ENCODE measurements around the gene SPEF1. TPM values are rescaled to one million over a fixed set of nuclear protein-coding genes. Genes with fewer than 3 reads are reported as not detected.

The SPEF1 gene
- total RNA-seq, 4 donors from 2014 or later: 0.19 TPM; not detected in 3

DNA sequence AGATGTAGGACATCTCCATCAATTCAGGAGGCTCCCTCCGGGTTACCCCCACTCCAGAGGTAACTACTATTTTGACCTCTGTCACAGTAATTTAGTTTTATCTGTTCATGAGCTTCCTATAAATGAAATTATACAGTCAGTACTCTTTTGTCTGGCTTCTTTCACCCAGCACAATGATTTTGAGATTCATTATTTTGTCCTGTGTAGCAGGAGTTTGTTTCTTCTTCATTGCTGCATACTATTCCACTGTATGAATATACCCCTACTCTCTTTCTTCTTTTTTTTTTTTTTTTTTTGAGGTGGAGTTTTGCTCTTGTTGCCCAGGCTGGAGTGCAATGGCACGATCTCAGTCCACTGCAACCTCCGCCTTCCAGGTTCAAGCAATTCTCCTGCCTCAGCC is 27.3 kb upstream of the SPEF1 start:
- intact Hi-C loops (cut with DNase I): no loop called here
- TF ChIP-seq POLR2A (IDR thresholded peaks at IDR 0.05): no peak
- TF ChIP-seq, protein P1, sequence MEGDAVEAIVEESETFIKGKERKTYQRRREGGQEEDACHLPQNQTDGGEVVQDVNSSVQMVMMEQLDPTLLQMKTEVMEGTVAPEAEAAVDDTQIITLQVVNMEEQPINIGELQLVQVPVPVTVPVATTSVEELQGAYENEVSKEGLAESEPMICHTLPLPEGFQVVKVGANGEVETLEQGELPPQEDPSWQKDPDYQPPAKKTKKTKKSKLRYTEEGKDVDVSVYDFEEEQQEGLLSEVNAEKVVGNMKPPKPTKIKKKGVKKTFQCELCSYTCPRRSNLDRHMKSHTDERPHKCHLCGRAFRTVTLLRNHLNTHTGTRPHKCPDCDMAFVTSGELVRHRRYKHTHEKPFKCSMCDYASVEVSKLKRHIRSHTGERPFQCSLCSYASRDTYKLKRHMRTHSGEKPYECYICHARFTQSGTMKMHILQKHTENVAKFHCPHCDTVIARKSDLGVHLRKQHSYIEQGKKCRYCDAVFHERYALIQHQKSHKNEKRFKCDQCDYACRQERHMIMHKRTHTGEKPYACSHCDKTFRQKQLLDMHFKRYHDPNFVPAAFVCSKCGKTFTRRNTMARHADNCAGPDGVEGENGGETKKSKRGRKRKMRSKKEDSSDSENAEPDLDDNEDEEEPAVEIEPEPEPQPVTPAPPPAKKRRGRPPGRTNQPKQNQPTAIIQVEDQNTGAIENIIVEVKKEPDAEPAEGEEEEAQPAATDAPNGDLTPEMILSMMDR (IDR thresholded peaks at IDR 0.05): no peak
- H3K27me3 ChIP-seq: no peaks in the 10 kb centered on the region
- WGBS, 2 donors: 80 to 89% methylated on average over 3 of the region's 3 CpGs
- no peaks in the 10 kb centered on the region for H3K9me3 ChIP-seq
- peak overlapping the region; percentile 82 to 97 (median 94) for H3K27ac ChIP-seq
- peak overlapping the region in 1 of 4 donors; percentile 53 for H3K4me3 ChIP-seq
- DNase-seq: no peak
- peaks cover 58 to 94% (median 78%) of the 10 kb centered on the region in 3 donors for H3K4me1 ChIP-seq
- H3K36me3 ChIP-seq: peaks cover 0 to 20% (median 13%) of the 10 kb centered on the region in 3 donors

DNA sequence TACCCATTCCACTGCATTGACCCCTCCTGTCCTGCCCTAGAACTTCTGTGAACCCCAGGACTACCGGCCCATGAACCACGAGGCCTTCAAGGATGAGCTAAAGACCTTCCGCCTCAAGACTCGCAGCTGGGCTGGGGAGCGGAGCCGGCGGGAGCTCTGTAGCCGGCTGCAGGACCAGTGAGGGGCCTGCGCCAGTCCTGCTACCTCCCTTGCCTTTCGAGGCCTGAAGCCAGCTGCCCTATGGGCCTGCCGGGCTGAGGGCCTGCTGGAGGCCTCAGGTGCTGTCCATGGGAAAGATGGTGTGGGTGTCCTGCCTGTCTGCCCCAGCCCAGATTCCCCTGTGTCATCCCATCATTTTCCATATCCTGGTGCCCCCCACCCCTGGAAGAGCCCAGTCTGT is 23.5 kb upstream of the SPEF1 start:
- no peak for DNase-seq
- Histone ChIP-seq H3K4me1 (peaks cover 48 to 90% (median 56%) of the 10 kb centered on the region in 3 donors), H3K9me3 (no peaks in the 10 kb centered on the region), H3K36me3 (peaks cover 9 to 53% (median 50%) of the 10 kb centered on the region in 3 donors), H3K4me3 (no peak overlapping the region), H3K27ac (peak overlapping the region; percentile 68 to 97 (median 94)), H3K27me3 (no peaks in the 10 kb centered on the region)
- WGBS, 2 donors: 82% methylated on average over 7 of the region's 11 CpGs; no CpG with 5 or more reads in 1 of the 2 donors
- TF ChIP-seq POLR2A (IDR thresholded peaks at IDR 0.05): no peak
- TF ChIP-seq, protein P1 (IDR thresholded peaks at IDR 0.05): no peak
- intact Hi-C loops (cut with DNase I): no loop called here

DNA sequence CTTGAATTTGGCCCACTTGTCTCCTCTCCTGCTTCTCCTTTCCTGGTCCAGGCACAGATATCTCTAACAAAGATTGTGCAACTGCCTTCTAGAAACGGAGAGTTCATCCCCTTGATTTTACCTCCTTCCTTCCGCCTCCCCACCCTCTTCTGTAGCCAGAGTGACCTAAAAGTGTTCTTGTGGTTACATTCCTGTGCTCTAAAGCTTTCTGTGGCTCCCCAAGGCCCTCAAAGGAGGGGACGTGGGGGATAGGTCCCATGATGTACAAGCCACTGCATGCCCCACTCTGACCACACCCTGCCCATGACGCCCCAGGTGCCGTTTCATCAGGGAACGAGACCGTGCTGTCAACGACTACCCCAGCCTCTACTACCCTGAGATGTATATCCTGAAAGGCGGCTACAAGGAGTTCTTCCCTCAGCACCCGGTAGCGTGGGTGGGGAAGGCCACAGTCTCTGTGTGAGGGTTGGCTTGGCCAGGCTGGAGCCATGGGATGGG is 23.1 kb upstream of the SPEF1 start:
- Histone ChIP-seq H3K27me3 (no peaks in the 10 kb centered on the region), H3K36me3 (peaks cover 9 to 54% (median 50%) of the 10 kb centered on the region in 3 donors), H3K27ac (peak overlapping the region; percentile 68 to 97 (median 94)), H3K9me3 (no peaks in the 10 kb centered on the region), H3K4me1 (peaks cover 52 to 93% (median 58%) of the 10 kb centered on the region in 3 donors), H3K4me3 (no peak overlapping the region)
- 38 to 61% methylated on average over 2 to 3 of the region's 11 CpGs for WGBS, 2 donors
- TF ChIP-seq POLR2A (IDR thresholded peaks at IDR 0.05): no peak
- TF ChIP-seq, protein P1 (IDR thresholded peaks at IDR 0.05): no peak
- DNase-seq: no peak
- intact Hi-C loops (cut with DNase I): no loop called here

DNA sequence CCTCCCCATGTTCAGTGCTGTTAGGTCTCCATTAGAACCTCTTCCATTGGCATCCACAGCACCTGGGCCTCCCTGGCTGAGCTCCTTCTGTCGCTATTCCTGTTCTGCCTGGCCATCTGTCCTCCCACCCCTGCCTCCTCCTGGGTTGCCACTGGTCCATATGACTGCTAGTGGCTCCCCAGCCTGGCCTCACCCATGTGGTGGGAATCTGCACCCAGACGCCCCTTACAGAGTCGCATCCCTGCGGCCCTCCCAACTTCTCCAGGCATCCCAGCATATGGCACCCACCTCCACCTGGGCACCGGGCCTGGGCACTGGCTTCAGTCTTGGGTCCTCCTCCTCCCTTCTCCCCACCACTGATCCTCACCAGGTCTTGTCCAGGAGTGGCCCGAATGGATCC is 22.6 kb upstream of the SPEF1 start:
- 73 to 84% methylated on average over 6 of the region's 6 CpGs for WGBS, 2 donors
- intact Hi-C loops (cut with DNase I): no loop called here
- peaks cover 52 to 94% (median 63%) of the 10 kb centered on the region in 3 donors for H3K4me1 ChIP-seq
- H3K4me3 ChIP-seq: no peak overlapping the region
- H3K9me3 ChIP-seq: no peaks in the 10 kb centered on the region
- DNase-seq: no peak
- H3K27ac ChIP-seq: peak overlapping the region; percentile 68 to 97 (median 94)
- no peaks in the 10 kb centered on the region for H3K27me3 ChIP-seq
- peaks cover 9 to 58% (median 50%) of the 10 kb centered on the region in 3 donors for H3K36me3 ChIP-seq
- TF ChIP-seq POLR2A (IDR thresholded peaks at IDR 0.05): no peak
- TF ChIP-seq, protein P1 (IDR thresholded peaks at IDR 0.05): no peak

DNA sequence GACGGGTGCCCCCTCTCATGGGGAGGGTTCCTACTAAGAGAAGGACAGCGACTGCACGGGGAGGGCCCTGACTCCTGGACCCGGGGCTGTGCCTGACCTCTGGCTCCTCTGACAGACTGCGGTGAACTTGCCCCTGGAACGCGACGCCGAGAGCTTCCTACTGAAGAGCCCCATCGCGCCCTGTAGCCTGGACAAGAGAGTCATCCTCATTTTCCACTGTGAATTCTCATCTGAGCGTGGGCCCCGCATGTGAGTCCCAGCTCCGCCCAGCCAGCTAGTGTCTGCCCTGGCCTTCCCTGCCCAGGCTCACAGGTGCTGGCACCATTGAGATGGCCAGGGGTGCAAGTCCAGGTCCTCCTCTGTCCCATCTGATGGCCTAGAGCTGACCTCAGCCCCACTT is 22.0 kb upstream of the SPEF1 start:
- H3K4me1 ChIP-seq: peaks cover 49 to 94% (median 66%) of the 10 kb centered on the region in 3 donors
- TF ChIP-seq, protein P1 (IDR thresholded peaks at IDR 0.05): no peak
- TF ChIP-seq POLR2A (IDR thresholded peaks at IDR 0.05): no peak
- peak overlapping the region in 1 of 4 donors; percentile 96 for H3K27ac ChIP-seq
- 86% methylated on average over 13 of the region's 14 CpGs; no CpG with 5 or more reads in 1 of the 2 donors for WGBS, 2 donors
- intact Hi-C loops (cut with DNase I): no loop called here
- no peaks in the 10 kb centered on the region for H3K9me3 ChIP-seq
- peaks cover 9 to 64% (median 50%) of the 10 kb centered on the region in 3 donors for H3K36me3 ChIP-seq
- H3K4me3 ChIP-seq: no peak overlapping the region
- DNase-seq: no peak
- no peaks in the 10 kb centered on the region for H3K27me3 ChIP-seq

Data from esophagus squamous epithelium (tissue), 5 donors.